Testis (tissue), 2 donors: ENCODE measurements around the gene PIP5K1A.

ENCODE experiments used
- POLR2A ChIP-seq: fragments of 450-650 bp; IDR thresholded peaks from one replicate; pipeline ENCODE4 v1.6.1; 2017; ENCODE audit warnings: antibody characterized with exemption, mild to moderate bottlenecking, moderate library complexity
- TF ChIP-seq, protein P1 (sequence below), 3 experiments: fragments of 450-650 bp in 2 of 3; fragments of 200-600 bp in 1 of 3; sonication (generic) in 1 of 3; IDR thresholded peaks; one replicate each; pipeline ENCODE4 v1.5.1; 2016 to 2019; ENCODE audit warnings: antibody characterized with exemption in 3 of 3, mild to moderate bottlenecking in 2 of 3, moderate library complexity in 1 of 3

DNA sequence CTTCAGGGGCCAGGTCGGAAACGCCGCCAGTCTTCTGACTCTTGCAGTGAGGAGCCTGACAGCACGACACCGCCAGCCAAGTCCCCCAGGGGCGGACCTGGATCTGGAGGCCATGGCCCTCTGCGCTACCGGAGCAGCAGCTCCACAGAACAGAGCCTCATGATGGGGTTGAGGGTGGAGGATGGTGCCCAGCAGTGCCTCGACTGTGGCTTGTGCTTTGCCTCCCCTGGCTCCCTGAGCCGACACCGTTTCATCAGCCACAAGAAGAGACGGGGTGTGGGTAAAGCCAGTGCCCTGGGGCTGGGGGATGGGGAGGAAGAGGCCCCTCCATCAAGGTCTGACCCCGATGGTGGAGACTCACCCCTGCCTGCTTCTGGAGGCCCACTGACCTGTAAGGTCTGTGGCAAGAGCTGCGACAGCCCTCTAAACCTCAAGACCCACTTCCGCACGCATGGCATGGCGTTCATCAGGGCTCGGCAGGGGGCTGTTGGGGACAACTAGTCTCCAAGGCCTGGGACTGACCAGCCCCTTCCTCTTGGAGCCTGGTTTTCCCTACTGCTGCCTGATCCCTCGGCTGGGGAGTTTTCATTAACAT lies 92.5 kb downstream of the PIP5K1A start:
- TF ChIP-seq, protein P1, sequence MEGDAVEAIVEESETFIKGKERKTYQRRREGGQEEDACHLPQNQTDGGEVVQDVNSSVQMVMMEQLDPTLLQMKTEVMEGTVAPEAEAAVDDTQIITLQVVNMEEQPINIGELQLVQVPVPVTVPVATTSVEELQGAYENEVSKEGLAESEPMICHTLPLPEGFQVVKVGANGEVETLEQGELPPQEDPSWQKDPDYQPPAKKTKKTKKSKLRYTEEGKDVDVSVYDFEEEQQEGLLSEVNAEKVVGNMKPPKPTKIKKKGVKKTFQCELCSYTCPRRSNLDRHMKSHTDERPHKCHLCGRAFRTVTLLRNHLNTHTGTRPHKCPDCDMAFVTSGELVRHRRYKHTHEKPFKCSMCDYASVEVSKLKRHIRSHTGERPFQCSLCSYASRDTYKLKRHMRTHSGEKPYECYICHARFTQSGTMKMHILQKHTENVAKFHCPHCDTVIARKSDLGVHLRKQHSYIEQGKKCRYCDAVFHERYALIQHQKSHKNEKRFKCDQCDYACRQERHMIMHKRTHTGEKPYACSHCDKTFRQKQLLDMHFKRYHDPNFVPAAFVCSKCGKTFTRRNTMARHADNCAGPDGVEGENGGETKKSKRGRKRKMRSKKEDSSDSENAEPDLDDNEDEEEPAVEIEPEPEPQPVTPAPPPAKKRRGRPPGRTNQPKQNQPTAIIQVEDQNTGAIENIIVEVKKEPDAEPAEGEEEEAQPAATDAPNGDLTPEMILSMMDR (IDR thresholded peaks at IDR 0.05) = no peak
- no peak for TF ChIP-seq POLR2A
